NCI-H524 (cell line): ENCODE data around the gene RMND5B.
A peak's percentile ranks its signal among the peaks of the same experiment; 100 is the strongest.

Experiments
- DNase-seq, 2 experiments: peaks; one replicate each; lab custom pipeline; 2025; lab: John Stamatoyannopoulos, UW

Gene RMND5B

GRCh38 chr5:178131446-178131996 lies 707 bp downstream of the RMND5B start:
- DNase-seq, result no peak

- no peak for DNase-seq
Measured at GRCh38 chr5:178136990-178137389, 6.2 kb downstream of the RMND5B start.

- no peak for DNase-seq
Measured at GRCh38 chr5:178137991-178138390, 7.2 kb downstream of the RMND5B start.

- DNase-seq, result no peak
Measured at GRCh38 chr5:178141550-178141949, 10.7 kb downstream of the RMND5B start.

- no peak for DNase-seq
Measured at GRCh38 chr5:178142642-178143041, 11.8 kb downstream of the RMND5B start.

- DNase-seq, result no peak
Measured at GRCh38 chr5:178143246-178143645, 12.4 kb downstream of the RMND5B start.

- peak in 1 of 2 experiments; percentile 23 for DNase-seq
Measured at GRCh38 chr5:178143901-178144300, 13.1 kb downstream of the RMND5B start.

GRCh38 chr5:178145965-178146820 lies 15.4 kb downstream of the RMND5B start:
- DNase-seq, result peak in 1 of 2 experiments; percentile 49

- DNase-seq, result no peak
Measured at GRCh38 chr5:178147406-178147805, 16.6 kb downstream of the RMND5B start.

- no peak for DNase-seq
Measured at GRCh38 chr5:178149199-178149932, 18.6 kb downstream of the RMND5B start.

GRCh38 chr5:178150977-178151734 lies 20.3 kb downstream of the RMND5B start:
- DNase-seq, result no peak

GRCh38 chr5:178152491-178153444 lies 22.0 kb downstream of the RMND5B start:
- DNase-seq, result no peak

GRCh38 chr5:178153530-178154340 lies 22.9 kb downstream of the RMND5B start, which contains the start of gene NHP2:
Gene NHP2, minus strand, starts transcription at chr5:178153885. Its CDS starts 68 bp downstream, at chr5:178153817.
- peak; percentile 94 to 97 for DNase-seq

- DNase-seq, result no peak
Measured at GRCh38 chr5:178155065-178155464, 24.3 kb downstream of the RMND5B start.

- DNase-seq, result no peak
Measured at GRCh38 chr5:178160176-178160575, 29.4 kb downstream of the RMND5B start.

GRCh38 chr5:178162481-178162880 lies 31.7 kb downstream of the RMND5B start:
- peak in 1 of 2 experiments; percentile 11 for DNase-seq

- DNase-seq, result peak; percentile 77 to 88
Measured at GRCh38 chr5:178163772-178164735, 33.2 kb downstream of the RMND5B start.

GRCh38 chr5:178165581-178165980 lies 34.8 kb downstream of the RMND5B start:
- DNase-seq, result no peak

- DNase-seq, result no peak
Measured at GRCh38 chr5:178170455-178170854, 39.6 kb downstream of the RMND5B start.
